PC-3 (cell line): ENCODE data around the gene HMG20A.

Experiments used
- CTCF ChIP-seq: fragments of 300-600 bp; sonication (generic); conservative IDR thresholded peaks from 2 replicates; pipeline ENCODE4 v1.5.1; 2017; ENCODE audit warnings: antibody characterized with exemption, low read depth, mild to moderate bottlenecking, low read length
- EZH2 ChIP-seq: fragments of 300-600 bp; sonication (generic); IDR thresholded peaks from one replicate; pipeline ENCODE4 v1.6.1; 2017; ENCODE audit warnings: antibody characterized with exemption, mild to moderate bottlenecking, low read length; ENCODE audit not compliant: unreplicated experiment
- EZH2phosphoT487 ChIP-seq: fragments of 300-600 bp; sonication (generic); IDR thresholded peaks from 2 replicates; pipeline ENCODE4 v1.6.1; 2018; ENCODE audit warnings: mild to moderate bottlenecking, antibody characterized with exemption, low read length, borderline replicate concordance

- no peak for TF ChIP-seq CTCF
- no peak for TF ChIP-seq EZH2phosphoT487
- no peak for TF ChIP-seq EZH2
Observed at GRCh38 chr15:77425104-77425503, 4.4 kb downstream of the HMG20A start.
